OCI-LY1 (cell line): ENCODE measurements around the gene LIPM.

Source experiments
- H2AFZ ChIP-seq: fragments of 200-600 bp; sonication (generic), shearing (Covaris generic); 2 replicates; pipeline ENCODE4 v1.6.0; 2014; ENCODE audit warnings: antibody characterized with exemption, mild to moderate bottlenecking, low read length
- H3F3A ChIP-seq: fragments of 200-600 bp; sonication (generic), shearing (Covaris generic); 2 replicates; pipeline ENCODE4 v1.6.0; 2014; ENCODE audit warnings: mild to moderate bottlenecking, antibody characterized with exemption, low read length, moderate library complexity; ENCODE audit not compliant: insufficient read depth
- H3K27ac ChIP-seq: fragments of 200-600 bp; sonication (generic); 2 replicates; pipeline ENCODE4 v1.5.1; 2014; ENCODE audit warnings: low read length, mixed run types, mild to moderate bottlenecking, low read depth; ENCODE audit not compliant: poor library complexity, severe bottlenecking
- H3K27me3 ChIP-seq: fragments of 200-600 bp; sonication (generic); 2 replicates; pipeline ENCODE4 v1.6.0; 2014; ENCODE audit warnings: antibody characterized with exemption, mild to moderate bottlenecking, low read length, moderate library complexity; ENCODE audit not compliant: insufficient read depth
- H3K36me3 ChIP-seq: fragments of 200-600 bp; sonication (generic); 2 replicates; pipeline ENCODE4 v1.6.1; 2014; ENCODE audit warnings: mild to moderate bottlenecking, antibody characterized with exemption, low read length, moderate library complexity, mixed read lengths; ENCODE audit not compliant: insufficient read depth
- H3K4me1 ChIP-seq: fragments of 200-600 bp; sonication (generic); 2 replicates; pipeline ENCODE4 v1.5.1; 2014; ENCODE audit warnings: mild to moderate bottlenecking, low read length, moderate library complexity; ENCODE audit not compliant: insufficient read depth, severe bottlenecking
- H3K4me2 ChIP-seq: fragments of 200-600 bp; sonication (generic), shearing (Covaris generic); 2 replicates; pipeline ENCODE4 v1.6.1; 2014; ENCODE audit warnings: low read length
- H3K4me3 ChIP-seq: fragments of 200-600 bp; sonication (generic); 2 replicates; pipeline ENCODE4 v1.5.1; 2014; ENCODE audit warnings: low read length, low read depth, mild to moderate bottlenecking, mixed read lengths; ENCODE audit not compliant: poor library complexity, severe bottlenecking
- H3K79me2 ChIP-seq: fragments of 200-600 bp; shearing (Covaris generic); 2 replicates; pipeline ENCODE4 v1.6.1; 2016; ENCODE audit warnings: mixed run types, low read length, mixed read lengths; ENCODE audit not compliant: insufficient read depth
- H3K9ac ChIP-seq: fragments of 200-600 bp; sonication (generic), shearing (Covaris generic); 2 replicates; pipeline ENCODE4 v1.6.1; 2014; ENCODE audit warnings: mild to moderate bottlenecking, low read length, mixed read lengths
- H3K9me2 ChIP-seq: fragments of 200-600 bp; sonication (generic), shearing (Covaris generic); 2 replicates; pipeline ENCODE4 v1.6.1; 2014; ENCODE audit warnings: low read depth, mild to moderate bottlenecking, low read length, mixed read lengths
- H3K9me3 ChIP-seq: fragments of 200-600 bp; shearing (Covaris generic); 2 replicates; pipeline ENCODE4 v1.6.1; 2014; ENCODE audit warnings: low read length, mixed read lengths
- H4K20me1 ChIP-seq: fragments of 200-600 bp; sonication (generic), shearing (Covaris generic); 2 replicates; pipeline ENCODE4 v1.6.0; 2016; ENCODE audit warnings: mild to moderate bottlenecking, low read length; ENCODE audit not compliant: insufficient read depth
- EZH2 ChIP-seq: fragments of 200-600 bp; sonication (generic), shearing (Covaris generic); IDR thresholded peaks from 2 replicates; pipeline ENCODE4 v1.8.0; 2017; ENCODE audit warnings: borderline replicate concordance, mixed run types, mild to moderate bottlenecking, antibody characterized with exemption, low read length, moderate library complexity, mixed read lengths
- TF ChIP-seq, protein P1 (sequence below): fragments of 200-600 bp; sonication (generic), shearing (Covaris generic); IDR thresholded peaks from 2 replicates; pipeline ENCODE4 v1.5.1; 2017; ENCODE audit warnings: mild to moderate bottlenecking, antibody characterized with exemption, low read length, moderate library complexity, mixed read lengths

The LIPM gene

DNA sequence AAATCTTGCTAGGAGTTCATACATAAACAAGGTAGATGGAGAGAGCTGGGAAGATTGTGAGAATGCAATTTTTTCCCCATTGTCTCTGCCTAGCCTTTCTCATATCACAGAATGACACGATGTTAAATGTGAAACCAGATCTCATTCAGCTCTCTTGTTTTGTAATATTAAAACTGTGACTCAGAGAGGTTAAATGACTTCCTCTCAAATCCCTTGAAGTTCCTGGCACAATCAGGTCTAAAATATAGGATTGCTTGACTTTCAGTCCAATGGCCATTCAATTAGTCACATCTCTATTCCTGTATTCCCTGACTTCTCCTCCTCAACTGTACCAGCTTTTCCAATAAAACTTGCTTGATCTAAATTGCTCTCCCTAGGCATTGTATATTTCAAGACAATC, 46.0 kb downstream of the LIPM start:
- Histone ChIP-seq H3K36me3 (no peaks in the 10 kb centered on the region), H3K27ac (no peak overlapping the region), H3K4me3 (no peak overlapping the region)

DNA sequence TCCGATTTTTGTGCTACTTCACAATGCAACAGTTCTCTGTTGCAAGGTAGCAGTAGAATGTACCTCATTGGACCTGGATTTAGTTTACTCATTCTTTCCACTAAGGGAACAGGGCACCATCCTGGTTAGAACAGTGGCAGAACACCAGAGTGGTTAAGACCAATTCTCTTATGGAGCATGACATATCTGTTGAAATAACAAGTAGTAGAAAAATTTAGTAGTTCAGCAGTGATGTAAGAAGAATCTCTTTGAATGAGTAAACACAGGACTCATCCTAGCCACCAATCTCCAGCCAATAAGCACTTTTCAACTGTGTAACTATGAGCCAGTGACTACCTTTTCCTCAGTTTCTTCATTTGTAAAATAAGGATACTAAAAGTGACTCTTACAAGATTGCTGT, 46.7 kb downstream of the LIPM start:
- Histone ChIP-seq H3K4me1 (no peaks in the 10 kb centered on the region), H2AFZ (no peak overlapping the region)

More for the DNA sequence above, 46.0 kb downstream of the LIPM start:
- Histone ChIP-seq H4K20me1 (no peaks in the 10 kb centered on the region), H3K27me3 (no peaks in the 10 kb centered on the region), H3K9me3 (no peaks in the 10 kb centered on the region), H3K4me1 (no peaks in the 10 kb centered on the region), H3K79me2 (no peaks in the 10 kb centered on the region), H3K9ac (no peak overlapping the region), H2AFZ (no peak overlapping the region), H3K4me2 (no peak overlapping the region), H3K9me2 (no peaks in the 10 kb centered on the region), H3F3A (no peaks in the 10 kb centered on the region)
- TF ChIP-seq, protein P1, sequence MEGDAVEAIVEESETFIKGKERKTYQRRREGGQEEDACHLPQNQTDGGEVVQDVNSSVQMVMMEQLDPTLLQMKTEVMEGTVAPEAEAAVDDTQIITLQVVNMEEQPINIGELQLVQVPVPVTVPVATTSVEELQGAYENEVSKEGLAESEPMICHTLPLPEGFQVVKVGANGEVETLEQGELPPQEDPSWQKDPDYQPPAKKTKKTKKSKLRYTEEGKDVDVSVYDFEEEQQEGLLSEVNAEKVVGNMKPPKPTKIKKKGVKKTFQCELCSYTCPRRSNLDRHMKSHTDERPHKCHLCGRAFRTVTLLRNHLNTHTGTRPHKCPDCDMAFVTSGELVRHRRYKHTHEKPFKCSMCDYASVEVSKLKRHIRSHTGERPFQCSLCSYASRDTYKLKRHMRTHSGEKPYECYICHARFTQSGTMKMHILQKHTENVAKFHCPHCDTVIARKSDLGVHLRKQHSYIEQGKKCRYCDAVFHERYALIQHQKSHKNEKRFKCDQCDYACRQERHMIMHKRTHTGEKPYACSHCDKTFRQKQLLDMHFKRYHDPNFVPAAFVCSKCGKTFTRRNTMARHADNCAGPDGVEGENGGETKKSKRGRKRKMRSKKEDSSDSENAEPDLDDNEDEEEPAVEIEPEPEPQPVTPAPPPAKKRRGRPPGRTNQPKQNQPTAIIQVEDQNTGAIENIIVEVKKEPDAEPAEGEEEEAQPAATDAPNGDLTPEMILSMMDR, result no peak
- no peak for TF ChIP-seq EZH2

DNA sequence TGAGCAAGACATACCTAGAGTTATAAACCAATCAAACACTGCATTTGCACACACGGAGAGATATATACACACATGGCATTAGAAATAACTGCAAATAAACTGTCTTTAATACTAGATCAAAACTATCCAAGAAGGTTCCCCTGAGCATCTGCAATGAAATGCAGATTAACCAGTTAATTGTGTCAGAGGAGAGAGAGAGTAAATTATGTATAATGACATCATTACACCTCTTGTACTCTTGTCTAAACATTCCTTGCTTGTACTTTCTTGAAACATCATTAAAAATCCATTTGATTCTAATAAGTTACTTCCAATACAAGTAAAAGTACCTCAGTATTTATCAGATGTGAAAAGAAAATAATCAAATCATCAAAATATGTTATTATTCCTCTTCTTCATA, 48.2 kb downstream of the LIPM start:
- H2AFZ ChIP-seq, result no peak overlapping the region
- H3K4me1 ChIP-seq, result no peaks in the 10 kb centered on the region
- H3K79me2 ChIP-seq, result no peaks in the 10 kb centered on the region
- no peaks in the 10 kb centered on the region for H3F3A ChIP-seq
- H3K27me3 ChIP-seq, result no peaks in the 10 kb centered on the region
- H3K36me3 ChIP-seq, result no peaks in the 10 kb centered on the region
- H3K4me3 ChIP-seq, result no peak overlapping the region
- H3K27ac ChIP-seq, result no peak overlapping the region
- no peaks in the 10 kb centered on the region for H3K9me3 ChIP-seq
- H3K4me2 ChIP-seq, result no peak overlapping the region
- H4K20me1 ChIP-seq, result no peaks in the 10 kb centered on the region
- no peak for TF ChIP-seq EZH2
- TF ChIP-seq, protein P1, result no peak
- no peak overlapping the region for H3K9ac ChIP-seq
- no peaks in the 10 kb centered on the region for H3K9me2 ChIP-seq

More for the DNA sequence above, 46.7 kb downstream of the LIPM start:
- H3K27me3 ChIP-seq, result no peaks in the 10 kb centered on the region
- no peaks in the 10 kb centered on the region for H3F3A ChIP-seq
- H4K20me1 ChIP-seq, result no peaks in the 10 kb centered on the region
- H3K9me2 ChIP-seq, result no peaks in the 10 kb centered on the region
- no peaks in the 10 kb centered on the region for H3K36me3 ChIP-seq
- no peak overlapping the region for H3K4me2 ChIP-seq
- no peaks in the 10 kb centered on the region for H3K9me3 ChIP-seq
- no peak overlapping the region for H3K9ac ChIP-seq
- H3K27ac ChIP-seq, result no peak overlapping the region
- H3K79me2 ChIP-seq, result no peaks in the 10 kb centered on the region
- no peak for TF ChIP-seq EZH2
- TF ChIP-seq, protein P1, result no peak
- H3K4me3 ChIP-seq, result no peak overlapping the region
